ENCODE measurements around the gene ZBP1.
"Not testable (repeated sequence)": the region's sequence is repeated elsewhere in the genome, so short reads cannot be mapped to it uniquely, and the experiment has no call there.

ZBP1 gene

DNA sequence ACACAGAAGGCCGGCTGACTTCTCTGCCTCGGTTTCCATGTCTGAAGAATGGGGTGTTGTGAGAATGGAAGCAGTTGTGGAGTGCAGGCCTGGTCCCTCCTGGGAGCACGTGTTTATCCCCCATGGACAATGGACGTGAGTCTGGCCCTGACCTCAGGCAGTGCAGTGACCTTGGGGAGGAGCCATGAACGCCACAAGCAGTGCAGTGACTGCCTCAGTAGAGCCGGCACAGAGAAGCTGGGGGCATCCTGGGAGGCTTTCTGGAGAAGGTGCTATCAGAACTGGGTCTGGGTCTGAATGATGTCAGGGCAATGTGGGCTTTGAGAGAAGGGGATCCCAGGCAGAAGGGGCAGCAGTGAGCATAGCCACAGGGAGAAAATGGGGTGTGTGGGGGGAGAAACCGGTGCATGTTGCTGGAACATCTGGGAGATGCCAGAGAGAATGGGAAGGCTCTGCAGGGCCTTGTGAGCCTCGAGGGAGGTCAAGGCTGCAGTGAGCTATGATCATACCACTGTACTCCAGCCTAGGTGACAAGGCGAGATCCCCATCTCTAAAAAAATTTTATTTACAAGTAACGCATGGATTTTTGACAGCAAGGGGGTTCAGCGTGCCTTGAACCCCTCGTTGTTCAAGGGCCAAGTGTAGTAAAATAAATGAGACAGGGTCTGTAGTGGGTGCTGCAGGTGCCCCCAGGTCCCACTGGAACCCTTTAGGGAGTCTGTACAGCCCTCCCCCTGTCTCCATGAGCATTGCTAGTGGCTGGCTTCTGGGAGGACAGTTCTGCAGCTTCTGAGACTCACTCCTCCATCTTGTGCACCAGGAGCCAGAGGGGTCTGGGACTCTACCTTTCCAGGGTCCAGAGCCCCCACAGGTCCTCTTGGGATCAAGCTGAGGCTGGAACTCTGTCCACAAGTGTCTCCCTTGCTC, 27.0 kb upstream of the ZBP1 start:
- no peak for DNase-seq (ENCODE audit: low read depth, low spot score)

DNA sequence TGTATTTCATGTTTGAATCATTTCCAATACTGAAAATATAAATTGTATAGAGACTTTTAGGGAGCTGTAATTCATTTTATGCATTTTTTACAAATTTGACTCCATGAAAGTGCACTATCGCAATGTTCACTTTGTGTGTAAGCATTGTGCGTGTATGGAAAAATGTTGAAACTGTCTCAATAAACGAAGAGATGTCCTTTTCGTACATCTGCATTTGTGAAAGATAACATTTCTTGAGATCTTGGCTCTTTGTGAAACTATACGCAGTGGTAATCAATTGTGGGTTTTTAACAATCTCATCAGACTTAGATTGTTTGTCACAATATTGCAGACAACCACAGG, 18.6 kb upstream of the ZBP1 start:
- no peak for DNase-seq (ENCODE audit: low read depth, low spot score)

DNA sequence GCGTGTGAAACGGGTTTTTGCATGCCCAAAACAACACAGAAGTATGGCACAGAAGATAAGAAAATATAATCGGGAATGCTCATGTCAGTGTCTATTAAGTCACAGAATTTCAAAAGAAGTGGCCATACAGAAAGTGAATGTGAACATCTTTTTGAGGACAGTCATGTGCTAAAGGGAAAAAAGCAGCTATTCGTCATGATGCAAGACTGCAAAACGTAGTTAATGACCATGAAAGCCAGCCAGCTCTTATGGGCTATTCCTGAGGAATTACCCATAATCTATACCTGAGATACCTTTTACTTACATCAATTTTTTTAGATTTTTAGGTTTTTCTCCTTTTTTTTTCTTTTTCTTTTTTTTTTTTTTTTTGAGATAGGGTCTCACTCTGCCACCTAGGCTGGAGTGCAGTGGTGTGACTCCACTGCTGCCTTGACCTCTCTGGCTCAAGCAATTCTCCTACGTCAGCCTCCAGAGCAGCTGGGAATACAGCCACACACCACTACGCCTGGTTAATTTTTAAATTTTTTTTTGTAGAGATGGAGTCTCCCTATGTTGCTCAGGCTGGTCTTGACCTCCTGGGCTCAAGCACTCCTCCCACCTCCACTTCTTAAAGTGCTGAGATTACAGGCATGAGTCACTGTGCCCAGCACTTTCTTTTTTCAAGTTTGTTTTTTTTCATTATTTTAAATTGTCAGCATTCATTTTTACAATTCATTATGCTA, 18.1 kb upstream of the ZBP1 start:
- no peak for DNase-seq (ENCODE audit: low read depth, low spot score)

DNA sequence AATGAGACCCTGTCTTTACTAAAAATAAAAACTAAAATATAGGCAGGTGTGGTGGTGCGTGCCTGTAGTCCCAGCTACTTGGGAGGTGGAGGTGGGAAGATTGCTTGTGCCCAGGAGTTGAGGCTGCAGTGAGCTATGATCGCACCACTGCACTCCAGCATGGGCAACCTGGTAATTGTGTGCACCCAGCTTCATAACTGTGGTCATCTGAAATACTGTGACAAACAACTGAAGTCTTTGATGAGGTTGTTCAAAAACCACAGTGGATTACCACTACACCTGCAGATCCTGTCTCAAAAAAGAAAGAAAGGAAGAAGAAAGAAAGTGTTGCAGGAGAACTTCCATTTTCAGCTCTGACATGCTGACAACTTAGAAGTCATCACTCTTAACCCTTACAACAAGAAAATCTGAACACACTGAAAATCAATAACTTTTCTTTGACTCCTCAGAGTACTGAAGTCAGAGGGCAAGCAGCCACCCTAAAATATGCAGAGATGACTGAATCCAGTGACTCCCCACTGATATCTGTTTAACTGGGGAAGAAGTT, 13.8 kb upstream of the ZBP1 start:
- no peak for DNase-seq (ENCODE audit: low read depth, low spot score)

DNA sequence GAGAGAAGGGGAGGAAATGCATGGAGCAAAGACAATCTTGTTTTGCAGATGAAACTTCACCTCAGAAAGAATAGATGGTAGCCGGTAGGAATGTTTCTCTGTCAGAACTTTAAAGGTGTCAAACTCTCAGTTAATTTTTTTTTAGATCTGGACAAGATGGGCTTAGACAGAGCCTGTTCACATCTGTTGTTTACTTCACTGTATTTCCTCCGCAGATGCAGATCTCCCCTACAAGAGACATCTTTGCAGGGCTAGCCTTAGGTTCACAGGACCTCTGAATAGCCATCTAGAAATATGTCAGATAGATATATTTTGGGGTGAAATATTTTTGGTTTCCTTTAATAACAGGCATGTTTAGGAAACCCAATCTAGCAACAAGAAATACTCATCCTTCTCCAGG, 12.1 kb upstream of the ZBP1 start:
- no peak for DNase-seq (ENCODE audit: low read depth, low spot score)

DNA sequence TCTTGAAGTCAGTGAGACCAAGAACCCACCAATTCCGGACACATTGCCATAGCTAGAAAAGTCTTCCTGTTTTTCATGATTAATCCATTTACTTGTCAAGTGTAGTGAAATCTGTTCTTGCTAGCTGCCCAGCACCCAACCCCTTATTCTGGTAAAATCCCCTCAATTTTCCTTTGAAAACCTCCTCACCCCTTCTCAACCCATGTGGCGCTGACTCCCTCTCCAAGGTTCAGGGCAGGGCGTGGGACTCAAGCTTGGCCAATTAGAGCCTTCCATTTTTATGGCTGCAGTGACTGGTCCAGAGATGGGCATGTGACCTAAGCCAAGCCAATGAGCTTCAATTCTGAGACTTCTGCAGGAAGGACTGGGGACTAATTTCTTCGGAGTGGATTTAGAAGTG, 9.8 kb upstream of the ZBP1 start:
- DNase-seq (ENCODE audit: low read depth, low spot score), result no peak

DNA sequence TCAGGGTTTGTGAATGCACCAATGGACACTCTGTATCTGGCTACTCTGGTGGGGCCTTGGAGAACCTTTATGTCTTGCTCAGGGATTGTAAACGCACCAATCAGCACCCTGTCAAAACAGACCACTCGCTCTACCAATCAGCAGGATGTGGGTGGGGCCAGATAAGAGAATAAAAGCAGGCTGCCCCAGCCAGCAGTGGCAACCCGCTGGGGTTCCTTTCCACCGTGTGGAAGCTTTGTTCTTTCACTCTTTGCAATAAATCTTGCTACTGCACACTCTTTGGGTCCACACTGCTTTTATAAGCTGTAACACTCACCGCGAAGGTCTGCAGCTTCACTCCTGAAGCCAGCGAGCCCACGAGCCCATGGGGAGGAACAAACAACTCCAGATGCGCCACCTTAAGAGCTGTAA, 9.3 kb upstream of the ZBP1 start:
- not testable (repeated sequence) for DNase-seq (ENCODE audit: low read depth, low spot score)

DNA sequence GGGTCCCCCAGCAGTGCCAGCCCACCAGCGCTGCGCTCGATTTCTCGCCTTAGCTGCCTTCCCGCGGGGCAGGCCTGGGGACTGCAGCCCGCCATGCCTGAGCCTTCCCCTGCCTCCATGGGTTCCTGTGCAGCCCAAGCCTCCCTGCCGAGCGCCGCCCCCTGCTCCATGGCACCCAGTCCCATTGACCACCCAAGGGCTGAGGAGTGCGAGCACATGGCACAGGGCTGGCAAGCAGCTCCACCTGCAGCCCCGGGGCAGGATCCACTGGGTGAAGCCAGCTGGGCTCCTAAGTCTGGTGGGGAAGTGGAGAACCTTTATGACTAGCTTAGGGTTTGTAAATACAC, 8.7 kb upstream of the ZBP1 start:
- DNase-seq (ENCODE audit: low read depth, low spot score), result not testable (repeated sequence)

DNA sequence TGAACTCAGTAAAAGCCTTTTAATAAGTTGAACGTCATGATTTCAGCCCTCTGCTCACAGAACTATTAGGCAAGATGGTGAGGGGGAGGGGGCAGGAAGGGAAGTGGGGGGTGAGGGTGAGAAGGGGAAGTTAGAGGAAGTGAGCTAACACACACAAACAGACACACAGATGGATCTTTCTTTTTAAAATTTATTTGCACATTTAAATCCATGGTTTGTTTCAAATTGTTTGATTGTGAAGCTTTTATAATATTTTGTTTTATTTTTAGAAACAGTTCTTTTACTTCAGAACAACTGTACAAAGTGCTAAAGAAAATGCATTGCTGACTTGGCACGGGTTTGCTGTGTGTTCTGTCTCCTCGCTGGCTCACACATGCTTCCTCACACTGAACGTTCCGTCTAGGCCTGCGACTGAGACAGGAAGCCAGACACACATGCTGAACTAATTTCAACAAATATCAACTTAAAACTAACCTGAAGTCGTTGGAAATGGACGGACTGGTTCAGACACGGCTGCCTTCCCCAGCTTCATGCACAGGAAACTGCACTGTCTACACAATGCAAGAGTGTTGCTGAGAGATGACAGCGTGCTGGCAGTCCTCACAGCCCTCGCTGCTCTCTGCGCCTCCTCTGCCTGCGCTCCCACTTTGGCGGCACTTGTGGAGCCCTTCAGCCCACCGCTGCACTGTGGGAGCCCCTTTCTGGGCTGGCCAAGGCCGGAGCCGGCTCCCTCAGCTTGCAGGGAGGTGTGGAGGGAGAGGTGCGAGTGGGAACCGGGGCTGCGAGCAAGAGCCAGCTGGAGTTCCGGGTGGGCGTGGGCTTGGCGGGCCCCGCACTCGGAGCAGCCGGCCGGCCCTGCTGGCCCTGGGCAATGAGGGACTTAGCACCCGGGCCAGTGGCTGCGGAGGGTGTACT, 8.1 kb upstream of the ZBP1 start:
- DNase-seq (ENCODE audit: low read depth, low spot score), result no peak

DNA sequence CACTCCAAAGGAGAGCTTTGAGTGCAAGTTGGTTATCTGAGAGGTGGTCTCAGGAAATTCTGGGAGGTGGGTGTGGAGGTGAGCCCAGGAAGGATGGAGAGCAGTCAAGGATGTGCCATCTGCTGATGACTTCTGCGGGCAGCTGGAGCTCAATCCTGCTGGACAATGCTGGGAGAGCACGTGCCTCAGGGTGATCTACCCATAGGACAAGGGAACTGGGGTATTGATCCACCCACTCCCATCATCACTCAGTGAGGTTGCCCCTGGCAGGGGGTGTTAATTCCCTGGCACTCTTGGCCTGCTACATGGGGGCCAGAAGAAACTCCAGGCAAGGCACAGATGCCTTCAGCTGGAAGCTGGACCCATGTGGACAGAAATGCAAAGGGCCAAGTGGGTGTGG, 7.1 kb upstream of the ZBP1 start:
- no peak for DNase-seq (ENCODE audit: low read depth, low spot score)

DNA sequence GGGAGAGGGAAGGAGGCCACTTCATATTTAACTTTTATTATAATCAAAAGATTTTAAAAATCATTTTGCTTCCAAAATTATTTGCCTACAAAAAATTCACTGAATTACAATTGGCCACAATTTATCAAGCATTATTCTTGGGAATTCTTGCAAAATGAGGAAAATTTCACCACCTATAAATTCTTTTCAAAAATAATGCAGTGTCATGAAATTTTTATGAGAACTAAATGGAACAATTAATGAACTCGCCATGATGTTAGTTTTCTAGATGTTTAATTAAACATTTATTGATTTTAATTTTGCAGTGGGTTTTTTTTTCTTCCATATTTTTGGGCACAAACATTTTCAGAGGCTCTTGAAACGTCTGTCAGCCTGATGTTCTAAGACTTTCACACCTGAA, 5.8 kb upstream of the ZBP1 start:
- no peak for DNase-seq (ENCODE audit: low read depth, low spot score)

DNA sequence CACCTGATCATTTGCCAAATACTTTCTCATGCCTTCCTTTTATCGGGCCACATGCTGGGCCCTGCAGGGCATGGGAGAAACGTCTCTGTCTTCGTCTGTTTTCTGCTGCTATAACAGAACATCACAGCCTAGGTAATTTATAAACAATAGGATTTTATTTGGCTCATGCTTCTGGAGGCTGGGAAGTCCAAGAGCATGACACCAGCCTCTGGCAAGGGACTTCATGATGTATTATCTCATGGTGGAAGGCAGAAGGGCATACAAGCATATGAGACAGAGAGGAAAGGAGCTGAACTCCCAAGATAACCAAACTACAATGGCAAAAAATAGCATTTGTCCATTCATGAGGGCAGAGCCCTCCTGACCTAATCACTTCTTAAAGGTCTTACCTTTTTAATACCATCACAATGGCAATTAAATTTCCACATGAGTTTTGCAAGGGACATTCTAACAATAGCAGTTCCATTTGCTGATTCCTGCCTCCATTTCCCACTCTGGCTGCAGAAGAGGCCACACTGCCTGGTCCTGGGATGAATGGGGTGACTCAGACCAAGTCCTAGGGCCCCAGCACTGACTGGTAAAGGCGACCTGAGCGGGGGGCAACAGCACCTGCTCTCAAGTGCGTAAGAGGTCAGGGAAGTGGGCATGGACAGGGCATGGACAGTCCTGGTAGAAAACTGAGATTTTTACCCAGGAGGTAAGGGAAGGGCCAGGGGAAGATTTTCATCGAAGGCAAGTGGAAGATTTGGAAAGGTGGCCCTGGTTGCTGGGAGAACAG, 5.1 kb upstream of the ZBP1 start:
- DNase-seq (ENCODE audit: low read depth, low spot score), result no peak

DNA sequence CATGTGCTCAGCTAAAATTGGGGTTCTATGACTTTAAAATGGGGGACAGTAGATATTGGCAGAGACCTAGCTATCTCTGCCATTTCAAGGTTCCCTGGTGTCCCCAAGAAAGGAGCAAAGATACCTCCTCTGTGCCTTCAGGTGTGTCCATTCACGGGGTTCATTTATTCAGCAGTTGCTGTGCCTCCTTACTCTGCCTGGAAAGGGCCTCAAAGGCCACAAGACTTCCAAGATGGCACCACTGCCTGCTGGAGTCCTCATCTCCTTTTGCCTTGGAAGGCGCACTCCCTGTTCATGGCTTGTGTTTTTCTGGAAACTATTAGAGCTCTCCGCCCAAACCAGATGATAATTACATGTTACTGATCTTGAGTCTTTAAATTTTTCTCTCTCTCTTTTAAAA, 3.9 kb upstream of the ZBP1 start:
- no peak for DNase-seq (ENCODE audit: low read depth, low spot score)

DNA sequence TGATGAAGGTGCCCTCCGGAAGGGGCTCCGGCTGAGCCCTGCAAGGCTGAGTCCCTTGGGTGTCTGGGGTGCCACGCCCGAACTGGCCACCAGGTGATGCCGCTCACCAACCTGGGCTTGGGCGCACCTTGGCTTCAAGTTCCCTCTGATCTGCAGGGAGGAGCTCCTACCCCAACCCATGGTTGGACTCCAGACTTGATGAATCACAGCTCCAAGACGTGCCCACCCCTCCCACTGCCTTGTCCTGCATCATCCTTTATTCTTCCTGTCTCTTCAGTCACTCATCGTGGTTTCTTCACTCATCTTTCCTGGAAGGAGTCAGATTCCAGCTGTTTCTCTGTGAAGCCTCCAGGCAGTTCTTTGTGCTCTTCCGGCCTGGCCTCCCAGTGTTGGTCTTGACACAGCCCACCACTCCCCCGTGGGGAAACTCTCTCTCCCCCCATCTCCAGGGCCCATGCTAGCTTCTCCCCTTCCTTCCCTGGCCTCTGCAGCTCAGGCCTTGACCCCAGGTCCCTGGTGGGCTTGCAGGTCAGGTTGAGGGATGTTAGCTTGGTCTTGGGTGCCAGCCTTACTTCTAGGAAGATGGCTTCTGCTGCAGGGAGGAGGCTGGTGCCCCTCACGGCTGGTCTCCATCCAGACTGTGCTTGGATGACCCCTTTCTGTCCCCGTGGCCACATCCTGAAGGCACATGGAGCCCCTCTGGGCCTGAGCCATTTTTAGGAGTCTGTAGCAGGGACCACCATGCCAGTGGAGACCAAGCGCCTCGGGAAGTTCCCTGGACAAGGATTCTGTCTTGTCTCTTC, 2.6 kb upstream of the ZBP1 start:
- DNase-seq (ENCODE audit: low read depth, low spot score), result no peak

DNA sequence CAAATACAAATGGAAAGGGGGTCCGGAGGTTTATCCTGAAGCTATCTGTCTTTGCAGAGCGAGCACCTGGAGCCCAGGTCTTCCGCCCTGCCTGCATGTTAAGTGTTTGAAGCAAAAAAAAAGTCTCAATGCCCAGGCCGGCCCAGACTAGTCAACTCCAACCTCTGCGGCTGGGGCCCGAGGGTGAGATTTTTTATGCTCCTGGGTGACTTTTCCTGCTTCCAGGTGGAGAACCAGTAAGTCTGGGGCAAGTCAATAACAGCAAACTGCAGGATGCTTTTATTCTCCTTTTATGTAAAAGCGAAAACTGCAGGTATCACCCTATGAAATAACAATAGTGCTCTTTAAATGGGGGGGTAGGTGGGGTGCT, 2.0 kb upstream of the ZBP1 start:
- no peak for DNase-seq (ENCODE audit: low read depth, low spot score)

DNA sequence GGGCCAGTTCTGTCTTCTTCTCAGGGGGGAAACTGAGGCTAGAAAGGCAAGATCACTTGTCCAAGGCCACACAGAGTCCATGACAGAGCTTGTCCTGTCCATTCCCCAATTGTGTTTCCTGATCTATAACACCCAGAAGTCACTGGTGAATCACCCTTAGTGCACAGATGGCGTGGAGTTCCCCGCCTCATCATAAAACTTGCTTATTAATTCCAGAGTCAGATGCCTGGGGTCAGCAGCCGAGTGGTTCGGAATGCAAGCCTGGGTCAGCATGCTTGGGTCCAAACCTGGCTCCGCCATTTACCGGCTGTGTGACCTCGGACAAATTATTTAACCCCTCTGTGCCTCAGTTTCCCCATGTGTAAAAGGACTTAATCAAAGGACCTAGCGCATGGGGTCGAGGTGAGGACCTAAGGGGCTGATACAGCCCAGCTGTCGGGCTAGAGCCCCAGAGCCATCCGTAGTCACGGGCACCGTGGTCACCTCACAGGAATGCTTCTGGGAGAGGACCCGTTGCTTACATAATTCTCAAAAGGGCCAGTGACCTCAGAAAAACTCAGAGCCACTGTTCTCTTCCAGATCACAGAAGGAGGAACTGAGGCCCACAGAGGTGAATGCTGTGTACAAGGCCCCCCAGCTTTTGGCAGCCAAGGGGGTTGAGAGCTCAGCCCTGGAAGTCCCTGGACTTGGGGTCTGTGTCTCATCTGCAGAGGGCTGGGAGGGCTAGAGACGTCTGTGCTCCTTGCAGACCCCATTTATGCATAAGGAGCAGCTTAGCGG, 1.4 kb upstream of the ZBP1 start:
- DNase-seq (ENCODE audit: low read depth, low spot score), result no peak

DNA sequence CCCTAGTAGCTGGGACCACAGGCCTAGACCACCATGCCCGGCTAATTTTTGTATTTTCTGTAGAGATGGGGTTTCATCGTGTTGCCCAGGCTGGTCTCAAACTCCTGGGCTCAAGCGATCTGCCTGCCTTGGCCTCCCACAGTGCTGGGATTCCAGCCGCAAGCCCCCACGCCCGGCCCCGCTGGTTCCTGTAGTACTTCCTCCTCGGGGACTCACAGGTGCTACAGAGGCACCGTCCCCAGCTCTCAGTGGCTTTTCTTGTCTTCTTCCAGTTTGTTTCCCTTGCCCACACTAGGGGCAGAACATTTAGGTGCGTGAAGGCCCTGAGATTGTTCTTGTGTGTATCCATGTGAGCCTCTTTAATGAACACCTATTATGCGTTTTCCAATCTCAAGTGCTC, 773 bp upstream of the ZBP1 start:
- DNase-seq (ENCODE audit: low read depth, low spot score), result no peak

DNA sequence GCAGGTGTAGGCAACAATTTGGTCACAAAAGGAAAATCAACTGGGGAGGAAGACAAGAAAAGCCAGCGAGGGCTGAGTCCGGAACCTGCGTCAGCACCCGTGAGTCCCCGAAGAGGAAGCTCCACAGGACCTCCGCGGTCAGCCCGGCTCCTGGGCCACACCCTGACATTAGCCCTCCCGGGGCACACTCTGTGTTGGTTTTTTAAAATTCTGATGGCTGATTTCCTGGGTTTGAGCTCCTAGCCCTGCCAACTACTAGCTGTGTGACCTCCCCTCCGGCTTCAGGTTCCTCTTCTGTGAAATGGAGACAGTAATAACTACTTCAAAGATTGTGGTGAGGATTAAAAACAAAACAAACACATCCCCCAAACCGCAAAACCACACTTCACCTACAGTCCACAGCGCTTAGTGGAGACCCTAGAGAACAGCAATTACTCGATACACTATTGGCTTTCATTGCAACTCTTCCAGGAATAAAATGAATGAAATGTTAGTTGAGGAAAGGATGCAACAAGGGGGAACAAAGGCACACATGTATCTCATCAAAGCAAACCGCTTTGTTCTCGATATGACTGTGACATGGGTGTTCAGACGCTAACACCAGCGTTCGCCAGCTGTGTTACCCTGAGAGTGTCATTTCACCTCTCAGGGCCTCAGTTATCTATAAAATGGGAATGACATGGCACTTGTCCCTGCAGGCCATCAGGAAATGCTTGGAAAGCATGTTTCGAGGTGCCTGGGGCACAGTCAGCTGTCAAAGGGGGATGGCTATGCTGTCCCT, 985 bp downstream of the ZBP1 start:
- no peak for DNase-seq (ENCODE audit: low read depth, low spot score)

DNA sequence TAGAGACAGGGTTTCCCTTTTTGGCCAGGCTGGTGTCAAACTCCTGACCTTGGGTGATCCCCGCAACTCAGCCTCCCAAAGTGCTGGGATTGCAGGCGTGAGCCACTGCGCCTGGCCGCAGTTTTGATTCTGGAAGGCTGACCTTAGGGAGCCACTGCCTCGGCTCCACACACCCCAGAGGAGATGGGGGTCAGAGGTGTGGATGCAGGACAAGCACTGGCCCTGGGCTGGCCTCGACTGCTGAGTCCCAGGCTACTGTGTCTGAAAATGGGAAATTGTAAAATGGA, 1.5 kb downstream of the ZBP1 start:
- no peak for DNase-seq (ENCODE audit: low read depth, low spot score)
